Endometrium (tissue), 2 donors: Measurements from ENCODE around the gene ZBTB46.

Experiments
- FAIRE-seq: peaks from 2 replicates; lab custom pipeline; 2012; peaks lifted over from hg19 to GRCh38; lab: Jason Lieb, UNC
- donor health status: control.
- donor health status: control.

ZBTB46 gene

DNA sequence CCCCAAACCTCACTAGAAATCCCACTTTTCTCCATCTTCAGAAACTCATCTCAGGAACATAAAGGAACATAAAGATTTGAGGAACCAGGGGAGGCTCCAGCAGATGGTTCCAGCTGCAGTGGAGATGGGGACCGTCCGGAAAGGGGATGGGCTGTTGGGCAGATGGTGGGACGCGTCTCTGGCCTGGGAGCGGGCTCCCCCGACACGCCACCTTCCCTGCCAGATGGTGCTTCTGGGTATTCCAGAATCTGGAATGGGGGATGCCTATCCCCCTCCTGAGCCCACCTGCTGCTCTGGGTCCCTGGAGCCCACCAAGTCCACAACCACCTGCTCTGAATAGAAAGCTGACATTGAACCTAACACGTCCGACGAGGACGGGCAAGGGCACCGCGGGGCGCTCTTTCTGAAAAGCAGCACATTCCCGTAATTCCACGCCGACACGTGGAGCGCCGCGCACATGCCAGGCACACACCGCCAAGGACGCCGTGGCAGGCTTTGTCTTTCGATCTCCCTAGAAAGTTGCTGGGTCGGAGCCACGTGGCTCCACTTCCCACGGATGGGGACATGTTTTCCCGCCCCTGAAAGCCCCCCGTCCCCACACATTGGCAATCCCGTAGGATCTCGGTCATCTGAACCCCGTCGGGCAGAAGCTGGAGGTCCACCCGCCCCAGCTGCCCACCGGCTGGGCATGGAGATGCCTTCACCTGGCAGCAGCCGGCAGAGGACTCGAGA lies 64.2 kb downstream of the ZBTB46 start:
- FAIRE-seq: no peak

DNA sequence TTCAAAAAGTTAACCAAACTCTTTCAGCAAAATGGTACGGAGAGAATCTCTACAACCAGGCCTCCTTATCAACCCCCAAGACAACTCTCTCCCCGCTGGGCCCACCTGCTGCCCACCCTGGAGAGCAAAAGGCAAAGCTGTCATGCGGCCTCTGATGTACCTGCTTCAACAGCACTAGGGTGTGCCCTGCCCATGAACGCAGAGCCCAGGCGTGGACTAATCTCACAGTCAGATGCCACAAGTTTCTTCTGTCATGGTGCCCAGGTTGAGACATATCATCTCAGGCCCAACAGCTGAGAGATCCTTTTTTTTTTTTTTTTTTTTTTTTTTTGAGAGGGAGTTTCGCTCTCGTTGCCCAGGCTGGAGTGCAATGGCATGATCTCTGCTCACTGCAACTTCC lies 65.2 kb downstream of the ZBTB46 start:
- no peak for FAIRE-seq

- no peak for FAIRE-seq
Observed at GRCh38 chr20:63765082-63765873, 65.8 kb downstream of the ZBTB46 start.

GRCh38 chr20:63759377-63759901 lies 71.6 kb downstream of the ZBTB46 start:
- no peak for FAIRE-seq

DNA sequence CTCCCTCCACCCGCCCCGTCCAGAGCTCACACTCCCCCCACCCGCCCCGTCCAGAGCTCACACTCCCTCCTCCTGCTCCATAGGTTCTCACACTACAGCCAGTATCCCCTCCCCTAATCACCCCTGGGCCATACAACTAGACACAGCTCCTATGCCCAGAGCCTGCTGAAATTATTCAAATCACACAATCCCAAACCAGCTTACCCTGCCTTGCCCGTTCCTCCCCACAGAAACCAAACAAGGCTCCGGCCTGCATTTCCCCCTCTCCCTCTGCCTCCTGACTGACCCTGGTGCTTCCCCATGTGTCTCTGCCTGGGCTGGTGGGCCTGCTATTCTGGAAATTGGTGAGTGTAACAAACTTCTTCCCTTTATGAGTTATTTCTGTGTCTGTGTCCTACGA lies 72.9 kb downstream of the ZBTB46 start:
- FAIRE-seq: no peak

DNA sequence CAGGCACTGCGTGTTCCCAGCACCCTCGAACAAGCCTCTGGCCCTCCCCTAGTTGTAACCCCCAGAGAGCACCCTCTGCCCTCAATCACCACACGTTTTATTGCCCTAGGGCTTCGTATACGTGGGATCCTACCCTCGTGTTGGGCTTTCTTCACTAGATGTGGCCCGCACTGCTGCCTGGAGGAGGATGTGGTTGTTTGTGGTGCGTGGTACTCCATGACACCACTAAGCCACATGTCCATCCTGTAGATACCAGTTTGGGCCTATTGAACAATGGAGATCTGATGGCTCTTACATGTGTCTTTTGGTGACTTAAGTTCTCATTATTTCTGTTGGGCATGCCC lies 74.4 kb downstream of the ZBTB46 start:
- FAIRE-seq: no peak

DNA sequence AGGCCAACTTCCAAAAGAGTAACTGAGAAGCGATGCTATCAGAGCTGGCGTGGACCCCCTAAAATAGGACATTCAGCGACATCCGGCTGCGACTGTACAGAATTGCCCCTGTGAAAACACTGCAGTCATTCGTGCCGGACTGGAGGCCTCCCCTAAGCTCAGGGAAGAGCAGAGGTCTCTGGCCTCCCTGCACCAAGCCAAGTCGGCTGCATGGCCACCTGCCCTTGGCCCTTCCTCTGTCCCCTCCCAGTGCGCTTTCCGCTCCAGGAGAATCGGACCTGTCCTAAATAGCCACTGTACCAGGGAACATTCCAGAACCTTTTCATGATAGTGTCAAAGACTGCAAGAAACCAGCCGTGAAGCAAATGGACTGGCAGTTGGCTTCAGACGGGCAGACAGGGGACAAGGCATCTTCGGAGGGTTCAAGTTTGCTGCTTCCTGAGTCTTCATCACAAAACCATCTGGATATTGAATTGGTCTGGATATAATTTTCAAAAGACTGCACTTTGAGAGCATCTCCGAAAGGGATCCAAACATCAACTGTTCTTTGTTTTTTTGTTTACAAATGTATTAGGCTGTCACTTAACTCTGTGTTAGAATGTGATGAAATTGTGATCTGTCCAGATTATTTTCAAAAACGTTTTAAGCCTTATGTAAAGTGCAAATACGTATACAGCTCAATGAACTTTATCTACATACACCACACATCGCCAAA lies 75.0 kb downstream of the ZBTB46 start:
- FAIRE-seq: no peak

GRCh38 chr20:63754008-63754407 lies 77.1 kb downstream of the ZBTB46 start:
- FAIRE-seq: no peak

DNA sequence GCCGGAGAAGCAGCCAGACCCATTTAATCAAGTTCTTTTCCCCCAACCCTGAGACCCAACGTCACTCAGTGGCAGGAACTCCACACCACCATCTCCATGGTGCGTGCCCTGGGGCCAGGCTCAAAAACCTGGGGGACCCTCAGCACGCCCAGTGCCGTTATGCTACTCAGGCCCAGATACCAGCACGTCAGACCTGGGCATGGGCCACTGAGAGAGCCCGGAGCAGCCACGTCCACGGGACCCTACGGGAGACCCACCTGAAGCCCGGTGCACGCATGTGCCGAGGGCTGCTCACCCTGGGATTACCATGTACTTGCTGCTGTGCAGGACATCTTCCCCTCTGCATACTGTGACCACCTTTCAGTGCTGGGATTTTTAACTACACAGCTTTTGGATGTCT lies 77.7 kb downstream of the ZBTB46 start:
- no peak for FAIRE-seq

- no peak for FAIRE-seq
Observed at GRCh38 chr20:63752411-63753101, 78.5 kb downstream of the ZBTB46 start.

DNA sequence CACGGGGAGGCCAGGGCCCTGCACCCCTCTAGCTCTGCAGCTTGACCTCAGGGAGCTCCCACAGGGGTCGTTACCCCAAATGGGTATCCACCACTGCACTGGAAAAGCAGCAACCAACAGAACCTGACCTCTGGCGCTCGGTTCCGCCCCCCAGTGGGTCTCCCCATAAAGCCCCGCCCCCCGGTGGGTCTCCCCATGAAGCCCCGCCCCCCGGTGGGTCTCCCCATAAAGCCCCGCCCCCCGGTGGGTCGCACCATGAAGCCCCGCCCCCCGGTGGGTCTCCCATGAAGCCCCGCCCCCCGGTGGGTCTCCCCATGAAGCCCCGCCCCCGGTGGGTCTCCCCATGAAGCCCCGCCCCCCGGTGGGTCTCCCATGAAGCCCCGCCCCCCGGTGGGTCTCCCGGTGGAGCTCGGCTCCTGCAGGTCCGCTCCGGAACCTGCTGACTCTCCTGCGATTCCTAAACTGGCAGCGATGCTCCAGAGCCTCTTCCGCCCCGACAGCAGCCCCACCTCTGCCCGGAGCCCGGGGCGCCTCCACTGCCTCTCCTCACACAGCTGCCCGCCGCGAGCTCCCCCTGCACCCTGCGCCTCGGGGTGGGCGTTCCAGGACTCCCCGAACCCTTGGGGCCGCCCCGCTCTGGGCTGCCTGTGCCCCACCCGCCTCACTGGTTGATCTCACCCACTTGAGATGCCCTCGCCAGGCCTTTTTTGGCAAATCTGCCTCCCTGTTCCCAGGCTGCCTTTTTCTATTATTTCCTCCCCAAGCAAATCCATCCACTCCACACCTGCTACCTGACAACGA lies 79.4 kb downstream of the ZBTB46 start:
- FAIRE-seq: no peak

DNA sequence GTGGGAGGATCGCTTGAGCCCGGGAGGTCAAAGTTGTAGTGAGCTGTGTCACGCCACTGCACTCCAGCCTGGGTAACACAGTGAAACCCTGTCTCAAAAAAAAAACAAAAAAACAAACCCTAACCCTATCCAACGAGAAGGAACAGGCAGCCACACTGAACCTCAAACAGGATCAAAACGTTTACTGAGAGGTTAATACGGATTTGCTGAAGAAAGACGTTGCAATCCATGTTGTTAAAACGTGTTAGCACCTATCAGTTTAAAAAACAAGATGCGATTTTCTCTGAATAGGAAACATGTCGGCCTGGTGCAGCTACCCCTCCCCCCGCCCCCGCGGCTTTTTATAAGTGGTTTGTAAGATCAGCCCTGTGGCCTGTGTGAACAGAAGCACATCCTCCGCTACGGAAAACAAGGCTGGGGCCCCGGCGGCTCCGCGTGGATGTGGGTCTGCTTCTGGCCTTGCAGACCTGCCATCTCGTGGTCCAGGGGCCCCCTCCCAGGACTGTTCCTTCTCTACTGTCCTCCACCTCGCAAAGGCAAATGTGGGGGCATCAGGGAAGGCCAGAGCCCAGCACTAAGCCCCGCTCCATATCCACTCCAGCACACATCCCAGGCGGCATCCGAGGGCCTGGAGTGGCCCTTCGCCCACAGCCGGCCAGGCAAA lies 80.1 kb downstream of the ZBTB46 start:
- FAIRE-seq: no peak

GRCh38 chr20:63749597-63750508 lies 81.2 kb downstream of the ZBTB46 start:
- FAIRE-seq: no peak

DNA sequence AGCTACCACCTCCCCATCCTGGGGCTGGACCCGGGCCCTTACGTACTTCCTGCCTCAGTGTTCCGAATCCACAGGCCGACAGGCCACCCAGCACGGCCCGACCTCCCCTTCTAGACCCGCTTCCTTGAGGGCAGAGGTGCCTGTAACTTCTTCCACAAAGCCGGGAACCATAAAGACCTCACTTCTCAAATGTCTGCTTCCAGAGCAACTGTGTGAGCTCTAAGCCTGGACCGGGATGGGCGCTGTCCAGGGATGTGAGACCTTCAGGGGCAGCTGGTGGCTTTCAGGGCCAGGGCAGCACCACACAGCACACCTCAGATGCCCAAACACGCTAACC lies 82.2 kb downstream of the ZBTB46 start:
- no peak for FAIRE-seq

DNA sequence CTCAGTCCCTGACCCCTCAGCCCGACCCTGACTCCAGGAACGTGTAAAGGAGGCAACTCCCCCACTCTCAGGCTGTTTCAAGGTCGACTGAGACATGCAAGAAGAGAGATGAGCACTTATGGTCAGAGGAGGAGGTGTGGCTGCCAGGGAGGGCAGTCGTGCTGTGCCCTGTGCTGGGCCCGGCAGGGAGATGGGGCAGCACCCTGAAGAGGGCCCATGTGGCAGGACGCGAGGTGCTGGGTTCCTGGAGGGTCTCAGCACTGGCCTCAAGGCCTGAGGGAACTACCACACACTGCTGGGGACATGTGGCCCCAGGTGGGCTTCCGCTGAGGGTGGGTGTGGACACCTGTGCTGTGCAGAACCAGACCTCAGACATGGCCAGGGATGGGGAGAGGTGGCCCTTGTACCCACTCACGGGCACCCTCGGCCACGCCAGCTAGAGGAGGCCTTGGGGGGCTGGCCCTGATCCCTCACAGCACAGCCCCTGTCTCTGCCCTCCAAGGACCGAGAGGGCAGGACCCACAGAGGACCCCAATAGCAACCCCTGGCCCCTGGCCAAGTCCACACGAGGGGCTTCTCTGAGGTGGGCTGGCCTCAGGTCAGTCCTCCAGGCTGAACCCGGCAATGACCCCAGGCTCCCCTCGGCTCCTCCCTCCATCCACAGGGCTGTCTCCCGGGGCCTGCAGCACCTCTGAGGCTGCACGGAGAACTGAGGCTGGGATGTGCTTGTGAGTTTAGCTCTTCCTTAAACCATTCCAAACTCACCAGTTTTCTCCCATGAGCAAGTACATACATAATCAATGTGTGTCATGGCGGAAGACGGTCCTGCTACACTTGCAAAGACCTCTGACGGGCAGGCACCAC lies 82.8 kb downstream of the ZBTB46 start:
- FAIRE-seq: no peak

GRCh38 chr20:63747622-63748069 lies 83.4 kb downstream of the ZBTB46 start:
- FAIRE-seq: no peak

DNA sequence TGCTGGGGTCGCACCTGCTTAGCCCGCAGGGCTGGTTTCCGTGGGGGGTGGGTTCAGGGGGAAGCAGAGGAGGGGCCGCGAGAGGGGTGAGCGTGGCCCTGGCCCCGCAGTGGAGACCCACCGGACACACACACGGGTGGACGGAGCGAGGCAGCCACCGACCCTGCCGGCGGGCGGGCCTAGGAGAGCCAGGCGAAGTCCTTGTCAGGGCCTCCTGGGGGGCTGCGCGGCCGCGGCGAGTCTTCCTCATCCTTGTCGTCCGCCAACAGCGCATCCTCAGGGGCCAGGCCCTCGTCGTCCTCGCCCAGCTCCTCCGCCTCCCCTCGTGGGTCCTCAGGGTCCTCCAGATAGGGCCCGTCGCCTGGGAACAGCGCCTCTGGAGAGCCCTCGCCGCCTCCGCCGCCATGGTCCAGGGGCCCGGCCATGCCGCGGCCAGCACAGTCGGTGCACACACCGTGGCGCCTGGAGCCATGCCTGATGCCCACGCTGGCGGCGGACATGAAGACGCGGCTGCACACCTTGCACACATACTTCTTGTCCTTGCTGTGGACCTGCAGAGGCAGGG lies 84.2 kb downstream of the ZBTB46 start:
- FAIRE-seq: no peak

DNA sequence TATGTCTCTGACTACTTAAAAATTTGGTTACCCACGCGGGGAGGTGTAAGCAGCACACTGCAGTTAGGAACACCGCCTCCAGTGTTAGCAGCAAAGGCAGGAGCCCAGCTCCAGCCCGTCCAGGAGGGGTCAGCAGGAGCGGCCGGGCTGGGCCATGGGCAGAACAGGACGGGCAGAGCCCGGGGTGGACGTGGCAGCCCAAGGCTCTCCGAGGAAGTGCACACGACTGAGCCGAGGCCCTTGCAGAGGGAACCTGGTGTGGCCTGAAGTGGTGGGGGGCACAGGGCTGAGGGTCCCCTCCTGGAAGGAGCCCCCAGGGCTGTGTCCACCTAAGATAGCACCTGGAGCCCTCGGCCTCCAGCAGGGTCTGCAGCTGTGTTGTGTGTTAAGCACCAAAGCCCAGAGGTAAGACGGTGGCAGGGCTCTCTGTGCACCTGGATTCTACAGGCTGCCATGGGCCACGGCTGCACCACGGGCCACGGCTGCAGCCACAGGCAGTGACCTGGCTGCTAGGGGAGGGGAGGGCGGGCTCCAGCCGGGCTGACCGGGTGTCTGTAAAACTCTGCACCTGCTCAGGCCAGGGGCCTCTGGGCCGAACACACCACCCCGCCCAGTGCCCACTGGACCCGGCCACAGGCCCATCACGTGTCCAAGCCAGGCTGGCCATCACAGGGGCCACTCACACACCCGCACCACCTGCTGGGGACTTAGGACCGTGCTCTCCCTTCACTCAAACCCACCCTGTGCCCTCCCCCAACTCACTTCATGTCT lies 84.9 kb downstream of the ZBTB46 start:
- no peak for FAIRE-seq
